BLaER1 treated with 17β-estradiol and CSF1 and Interleukin-3, amounts not matched to agents 10 nM and 100 nM (cell line): ENCODE results near the gene BTN3A1.
"Not testable (repeated sequence)": the region's sequence is repeated elsewhere in the genome, so short reads cannot be mapped to it uniquely, and the experiment has no call there.

Experiments
- H3K27ac ChIP-seq, 11 experiments: shearing (Covaris generic); formaldehyde crosslinking; 2 replicates each; pipeline ENCODE4 v1.8.1; 2022
- H3K27me3 ChIP-seq, 11 experiments: shearing (Covaris generic); formaldehyde crosslinking; 2 replicates each; pipeline ENCODE4 v1.8.1; 2022
- H3K36me3 ChIP-seq, 11 experiments: shearing (Covaris generic); formaldehyde crosslinking; 2 replicates each; pipeline ENCODE4 v1.8.1; 2022
- H3K4me1 ChIP-seq, 10 experiments: shearing (Covaris generic); formaldehyde crosslinking; 2 replicates each; pipeline ENCODE4 v1.8.1; 2022
- H3K4me2 ChIP-seq, 11 experiments: shearing (Covaris generic); formaldehyde crosslinking; 2 replicates each; pipeline ENCODE4 v1.8.1; 2022
- H3K4me3 ChIP-seq, 10 experiments: shearing (Covaris generic); formaldehyde crosslinking; 2 replicates each; pipeline ENCODE4 v1.8.1; 2022
- H3K9ac ChIP-seq, 11 experiments: shearing (Covaris generic); formaldehyde crosslinking; 2 replicates each; pipeline ENCODE4 v1.8.1; 2022
- H3K9me3 ChIP-seq, 11 experiments: shearing (Covaris generic); formaldehyde crosslinking; replicated peaks in 1 of 11; 2 replicates each; pipeline ENCODE4 v1.8.1; 2022
- H4K20me1 ChIP-seq, 11 experiments: shearing (Covaris generic); formaldehyde crosslinking; 2 replicates each; pipeline ENCODE4 v1.8.1; 2022
- Cebpa-rat ChIP-seq, 11 experiments: shearing (Covaris generic); IDR thresholded peaks; 2 replicates each; pipeline ENCODE4 v1.8.1; 2022

The BTN3A1 gene

GRCh38 chr6:26426691-26427450 is 24.8 kb downstream of the BTN3A1 start:
- H3K9me3 ChIP-seq: peaks cover 0 to 11% (median 0%) of the 10 kb centered on the region in 11 experiments; a peak in 5 of 22 replicates
- peaks cover 9 to 61% (median 21%) of the 10 kb centered on the region in 10 experiments; a peak in 19 of 20 replicates for H3K4me1 ChIP-seq
- no peak for TF ChIP-seq Cebpa-rat (IDR thresholded peaks at IDR 0.05)
- peaks cover 54 to 80% (median 60%) of the 10 kb centered on the region in 11 experiments for H3K36me3 ChIP-seq
- H4K20me1 ChIP-seq: no peaks in the 10 kb centered on the region
- H3K4me3 ChIP-seq: no peak overlapping the region
- no peak overlapping the region for H3K27ac ChIP-seq
- H3K9ac ChIP-seq: no peak overlapping the region
- H3K4me2 ChIP-seq: no peak overlapping the region
- no peaks in the 10 kb centered on the region for H3K27me3 ChIP-seq

GRCh38 chr6:26427451-26427809 is 25.4 kb downstream of the BTN3A1 start:
- Histone ChIP-seq H3K27ac (no peak overlapping the region), H3K4me3 (no peak overlapping the region), H3K27me3 (no peaks in the 10 kb centered on the region), H3K4me2 (no peak overlapping the region), H4K20me1 (no peaks in the 10 kb centered on the region), H3K36me3 (peaks cover 57 to 83% (median 63%) of the 10 kb centered on the region in 11 experiments), H3K9me3 (peaks cover under 1 to 16% (median 3%) of the 10 kb centered on the region in 11 experiments; a peak in 18 of 22 replicates), H3K4me1 (peaks cover 3 to 57% (median 16%) of the 10 kb centered on the region in 10 experiments; a peak in 19 of 20 replicates), H3K9ac (no peak overlapping the region)
- no peak for TF ChIP-seq Cebpa-rat (IDR thresholded peaks at IDR 0.05)

DNA sequence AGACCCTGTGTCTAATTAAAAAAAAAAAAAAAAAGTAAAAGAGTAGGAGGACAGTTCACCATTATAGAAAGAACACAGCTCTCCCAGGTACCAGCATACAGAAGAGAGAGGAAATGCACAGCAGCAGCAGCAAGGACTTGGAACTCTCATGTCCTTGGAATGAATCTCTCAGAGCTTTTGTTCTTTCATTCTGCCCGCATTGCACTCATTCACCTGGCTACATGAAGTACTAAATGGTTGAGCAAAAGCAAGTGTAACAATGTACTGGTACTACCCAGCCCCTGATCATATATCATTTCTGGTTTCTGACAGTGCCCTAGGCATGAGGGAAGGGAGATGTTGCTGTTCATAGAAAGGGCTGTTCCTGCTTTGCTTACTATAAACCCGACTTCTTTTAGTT is 26.1 kb downstream of the BTN3A1 start:
- H3K9ac ChIP-seq: no peak overlapping the region
- H4K20me1 ChIP-seq: no peaks in the 10 kb centered on the region
- peaks cover 8 to 24% (median 10%) of the 10 kb centered on the region in 11 experiments; a peak in 21 of 22 replicates for H3K9me3 ChIP-seq
- H3K27ac ChIP-seq: no peak overlapping the region
- peaks cover 57 to 89% (median 70%) of the 10 kb centered on the region in 11 experiments for H3K36me3 ChIP-seq
- no peaks in the 10 kb centered on the region for H3K27me3 ChIP-seq
- peaks cover 0 to 50% (median 12%) of the 10 kb centered on the region in 10 experiments; a peak in 13 of 20 replicates for H3K4me1 ChIP-seq
- no peak overlapping the region for H3K4me3 ChIP-seq
- H3K4me2 ChIP-seq: no peak overlapping the region
- no peak for TF ChIP-seq Cebpa-rat (IDR thresholded peaks at IDR 0.05)

- TF ChIP-seq Cebpa-rat (IDR thresholded peaks at IDR 0.05): no peak
- H3K27ac ChIP-seq: peak overlapping the region in 3 of 11 experiments; percentile 6 to 51 (median 35); a peak in 5 of 22 replicates
- H3K9ac ChIP-seq: no peak overlapping the region
- H3K4me2 ChIP-seq: peak overlapping the region in 5 of 11 experiments; percentile 2 to 50 (median 31); a peak in 8 of 22 replicates
- peaks cover 0 to 24% (median 7%) of the 10 kb centered on the region in 10 experiments; a peak in 9 of 20 replicates for H3K4me1 ChIP-seq
- H4K20me1 ChIP-seq: no peaks in the 10 kb centered on the region
- H3K9me3 ChIP-seq: peaks cover 27 to 50% (median 36%) of the 10 kb centered on the region in 11 experiments
- no peaks in the 10 kb centered on the region for H3K27me3 ChIP-seq
- H3K36me3 ChIP-seq: peaks cover 58 to 93% (median 76%) of the 10 kb centered on the region in 11 experiments
- H3K4me3 ChIP-seq: no peak overlapping the region
Observed at GRCh38 chr6:26430787-26431186, 28.7 kb downstream of the BTN3A1 start.

GRCh38 chr6:26431258-26432172 is 29.4 kb downstream of the BTN3A1 start:
- Histone ChIP-seq H3K4me2 (peak overlapping the region in 5 of 11 experiments; percentile 2 to 50 (median 31); a peak in 9 of 22 replicates), H3K36me3 (peaks cover 52 to 88% (median 69%) of the 10 kb centered on the region in 11 experiments), H4K20me1 (no peaks in the 10 kb centered on the region), H3K9me3 (peaks cover 27 to 52% (median 37%) of the 10 kb centered on the region in 11 experiments), H3K9ac (no peak overlapping the region), H3K27me3 (no peaks in the 10 kb centered on the region), H3K27ac (peak overlapping the region in 3 of 11 experiments; percentile 6 to 51 (median 35); a peak in 5 of 22 replicates), H3K4me1 (peaks cover 0 to 21% (median 7%) of the 10 kb centered on the region in 10 experiments; a peak in 9 of 20 replicates), H3K4me3 (no peak overlapping the region)
- no peak for TF ChIP-seq Cebpa-rat (IDR thresholded peaks at IDR 0.05)

GRCh38 chr6:26432627-26433201 is 30.6 kb downstream of the BTN3A1 start:
- Histone ChIP-seq H3K4me2 (no peak overlapping the region), H3K9me3 (peaks cover 27 to 52% (median 37%) of the 10 kb centered on the region in 11 experiments), H3K4me3 (no peak overlapping the region), H3K4me1 (peaks cover 0 to 21% (median 7%) of the 10 kb centered on the region in 10 experiments; a peak in 9 of 20 replicates), H3K27me3 (no peaks in the 10 kb centered on the region), H3K9ac (no peak overlapping the region), H3K27ac (peak overlapping the region in 2 of 11 experiments; percentile 35 to 51; a peak in 4 of 22 replicates), H3K36me3 (peaks cover 40 to 76% (median 60%) of the 10 kb centered on the region in 11 experiments), H4K20me1 (no peaks in the 10 kb centered on the region)
- no peak for TF ChIP-seq Cebpa-rat (IDR thresholded peaks at IDR 0.05)

DNA sequence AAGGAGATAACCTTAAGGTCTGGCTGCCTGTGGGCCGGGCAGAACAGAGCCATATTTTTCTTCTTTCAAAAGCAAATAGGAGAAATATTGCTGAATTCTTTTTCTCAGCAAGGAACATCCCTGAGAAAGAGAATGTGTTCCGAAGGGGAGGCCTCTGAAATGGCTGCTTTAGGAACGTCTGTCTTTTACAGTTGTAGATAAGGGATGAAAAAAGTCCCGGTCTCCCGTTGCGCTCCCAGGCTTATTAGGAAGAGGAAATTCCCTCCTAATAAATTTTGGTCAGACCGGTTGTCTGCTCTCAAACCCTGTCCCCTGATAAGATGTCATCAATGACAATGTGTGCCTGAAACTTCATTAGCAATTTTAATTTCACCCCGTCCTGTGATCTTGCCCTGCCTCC is 31.6 kb downstream of the BTN3A1 start:
- H3K9ac ChIP-seq, H3K27me3 ChIP-seq, H3K27ac ChIP-seq, H3K4me3 ChIP-seq, H4K20me1 ChIP-seq, H3K4me2 ChIP-seq: not testable (repeated sequence)
- Histone ChIP-seq H3K36me3 (peaks cover 31 to 67% (median 51%) of the 10 kb centered on the region in 11 experiments), H3K4me1 (peaks cover 0 to 21% (median 7%) of the 10 kb centered on the region in 10 experiments; a peak in 9 of 20 replicates), H3K9me3 (peaks cover 27 to 52% (median 37%) of the 10 kb centered on the region in 11 experiments)

DNA sequence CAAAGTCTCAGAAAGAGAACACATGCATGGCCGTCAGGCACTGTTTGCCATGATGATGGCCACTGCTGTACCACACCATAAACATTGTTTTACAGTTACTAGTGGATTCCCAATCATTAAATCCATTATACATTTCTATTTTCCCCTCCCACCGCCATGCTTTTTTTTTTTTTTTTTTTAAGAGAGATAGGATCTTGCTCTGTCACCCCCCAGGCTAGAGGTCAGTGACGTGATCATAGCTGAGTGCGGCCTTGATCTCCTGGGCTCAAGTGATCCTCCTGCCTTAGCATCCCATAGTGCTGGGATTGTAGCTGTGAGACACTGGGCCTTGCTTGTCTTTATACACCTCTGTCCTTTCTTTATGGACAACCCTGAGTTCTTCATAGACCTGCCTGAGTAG is 33.9 kb downstream of the BTN3A1 start:
- no peak for TF ChIP-seq Cebpa-rat (IDR thresholded peaks at IDR 0.05)
- H3K4me1 ChIP-seq: peaks cover 10 to 25% (median 15%) of the 10 kb centered on the region in 10 experiments; a peak in 19 of 20 replicates

More for the DNA sequence above, 33.9 kb downstream of the BTN3A1 start:
- Histone ChIP-seq H3K4me3 (no peak overlapping the region), H3K27ac (no peak overlapping the region), H3K9ac (no peak overlapping the region), H3K27me3 (no peaks in the 10 kb centered on the region), H3K36me3 (peaks cover 12 to 47% (median 31%) of the 10 kb centered on the region in 11 experiments), H4K20me1 (no peaks in the 10 kb centered on the region), H3K4me2 (no peak overlapping the region), H3K9me3 (peaks cover 27 to 49% (median 37%) of the 10 kb centered on the region in 11 experiments)
